ENCODE results near the gene SSTR3. TPM values are rescaled to one million over a fixed set of nuclear protein-coding genes. Genes with fewer than 3 reads are reported as not detected.

The SSTR3 gene
- total and polyA plus RNA-seq, 2 of the 4 experiments (the other 2 are of a cell fraction) = under 0.01 to 0.07 TPM

GRCh38 chr22:37164505-37164887 is 47.8 kb downstream of the SSTR3 start:
- WGBS, 2 experiments (ENCODE audit: extremely low coverage in 2 of 2, insufficient read length in 1 of 2) = 92% methylated on average over 2 of the region's 5 CpGs; no CpG with 5 or more reads in 1 of the 2 experiments
- H2BK120ac ChIP-seq (ENCODE audit: low read depth, low read length) = no peak overlapping the region
- CTCF ChIA-PET = no interaction called here

More at GRCh38 chr22:37164505-37164887, 47.8 kb downstream of the SSTR3 start:
- no peak overlapping the region for H2BK15ac ChIP-seq (ENCODE audit: low read depth, low read length)
- peaks cover 6% of the 10 kb centered on the region; the same call in 1 of the 2 replicates for H3K9me3 ChIP-seq (ENCODE audit: control insufficient read depth, insufficient read depth, low read length)
- no peaks in the 10 kb centered on the region for H3K36me3 ChIP-seq (ENCODE audit: control insufficient read depth, insufficient read depth, low read length)
- intact Hi-C loops (cut with micrococcal nuclease) = no loop called here
- no peaks in the 10 kb centered on the region for H4K20me1 ChIP-seq (ENCODE audit: insufficient read depth, low read length)
- no peak overlapping the region for H3K23ac ChIP-seq (ENCODE audit: low read depth, low read length)
- H4K91ac ChIP-seq (ENCODE audit: insufficient read depth, low read depth, low read length) = no peak overlapping the region
- BruUV-seq (replicated peaks) = no TSS peak
- peaks cover 22% of the 10 kb centered on the region for H3K27me3 ChIP-seq (ENCODE audit: control insufficient read depth, insufficient read depth, low read length)
- H3K14ac ChIP-seq (replicated peaks; ENCODE audit: low read depth, low read length) = no peak overlapping the region
- H3K9ac ChIP-seq (ENCODE audit: low read depth, low read length) = no peak overlapping the region
- no peak overlapping the region for H3K27ac ChIP-seq (ENCODE audit: insufficient read depth, low read length)
- no peaks in the 10 kb centered on the region; the same call in 1 of the 2 replicates for H3K4me1 ChIP-seq (ENCODE audit: control insufficient read depth, insufficient read depth, low read length)
- no peaks in the 10 kb centered on the region for H3K9me1 ChIP-seq (ENCODE audit: insufficient read depth, low read length)
- DNase-seq = no peak
- H2AK5ac ChIP-seq (ENCODE audit: low read depth, low read length) = no peak overlapping the region
- no peak overlapping the region for H2BK5ac ChIP-seq (ENCODE audit: low read depth, low read length, poor library complexity, severe bottlenecking)
- in situ Hi-C loops (cut with MboI; ENCODE audit: low sequenced_read_pairs) = loop anchor here (5.0 kb wide), 1 partner anchor 33 kb away; no protein-coding TSS in a partner anchor
- ATAC-seq (ENCODE audit: low read depth) = no peak
- H3K79me1 ChIP-seq (ENCODE audit: low read depth in 1 of 2, low read length in 2 of 2) = no peaks in the 10 kb centered on the region
- H2AK9ac ChIP-seq (replicated peaks; ENCODE audit: low read depth, low read length, poor library complexity) = no peak overlapping the region
- no peak overlapping the region for H3K4ac ChIP-seq (ENCODE audit: low read depth, low read length)
- H4K5ac ChIP-seq (ENCODE audit: low read depth, low read length) = no peak overlapping the region
- no peak overlapping the region for H3K18ac ChIP-seq (ENCODE audit: low read depth, low read length)
- dilution Hi-C loops (cut with HindIII; ENCODE audit: low sequenced_read_pairs, unreplicated experiment) = no loop called here
- no peak overlapping the region for H3K4me3 ChIP-seq (ENCODE audit: insufficient read depth, low read depth, low read length)
- no peak overlapping the region for H2BK20ac ChIP-seq (ENCODE audit: low read depth, low read length)
- no peak overlapping the region for H3K56ac ChIP-seq (ENCODE audit: extremely low read depth, insufficient read depth, low read length)
- POLR2A ChIA-PET (ENCODE audit: unreplicated experiment) = no interaction called here
- no peak overlapping the region for H2AFZ ChIP-seq (replicated peaks; ENCODE audit: low read length, poor library complexity)
- TF ChIP-seq SMC3 (IDR thresholded peaks at IDR 0.05; ENCODE audit: low read depth, low read length) (no peak), CTCF (conservative IDR thresholded peaks at IDR 0.05; ENCODE audit: low read depth, low read length) (no peak), FOS (IDR thresholded peaks at IDR 0.05; ENCODE audit: low read depth, low read length) (no peak), RCOR1 (IDR thresholded peaks at IDR 0.05; ENCODE audit: insufficient replicate concordance, low read length) (no peak), POLR2A (IDR thresholded peaks at IDR 0.05; ENCODE audit: low read depth, low read length) (no peak), CEBPB (IDR thresholded peaks at IDR 0.05; ENCODE audit: low read depth, low read length) (no peak), MAFK (IDR thresholded peaks at IDR 0.05; ENCODE audit: low read depth, low read length) (no peak), MAZ (IDR thresholded peaks at IDR 0.05; ENCODE audit: borderline replicate concordance, low read depth, low read length) (no peak), BHLHE40 (IDR thresholded peaks at IDR 0.05; ENCODE audit: low read depth, low read length) (no peak), ELK1 (IDR thresholded peaks at IDR 0.05; ENCODE audit: borderline replicate concordance, low read depth, low read length) (no peak), MXI1 (IDR thresholded peaks at IDR 0.05; ENCODE audit: borderline replicate concordance, low read depth, low read length) (no peak), NFE2L2 (IDR thresholded peaks at IDR 0.05; ENCODE audit: low read depth, low read length) (no peak)
- H4K8ac ChIP-seq (ENCODE audit: low read depth in 2 of 2, low read length in 2 of 2) = no peak overlapping the region
- H3K4me2 ChIP-seq (ENCODE audit: low read depth, low read length) = no peak overlapping the region
